ENCODE results near the gene MTCH1.

MTCH1 gene, protein sequence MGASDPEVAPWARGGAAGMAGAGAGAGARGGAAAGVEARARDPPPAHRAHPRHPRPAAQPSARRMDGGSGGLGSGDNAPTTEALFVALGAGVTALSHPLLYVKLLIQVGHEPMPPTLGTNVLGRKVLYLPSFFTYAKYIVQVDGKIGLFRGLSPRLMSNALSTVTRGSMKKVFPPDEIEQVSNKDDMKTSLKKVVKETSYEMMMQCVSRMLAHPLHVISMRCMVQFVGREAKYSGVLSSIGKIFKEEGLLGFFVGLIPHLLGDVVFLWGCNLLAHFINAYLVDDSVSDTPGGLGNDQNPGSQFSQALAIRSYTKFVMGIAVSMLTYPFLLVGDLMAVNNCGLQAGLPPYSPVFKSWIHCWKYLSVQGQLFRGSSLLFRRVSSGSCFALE

GRCh38 chr6:36985808-36986703 lies at the start of gene MTCH1:
TSS of gene MTCH1 (minus strand) at chr6:36986196. CDS start at chr6:36986173, 23 bp downstream.
- peak; percentile 75 to 77 for DNase-seq (ENCODE audit: low read depth in 2 of 2)

- DNase-seq (ENCODE audit: low read depth in 2 of 2) = no peak
Measured at GRCh38 chr6:37033819-37034795, 48.1 kb upstream of the MTCH1 start.

DNA sequence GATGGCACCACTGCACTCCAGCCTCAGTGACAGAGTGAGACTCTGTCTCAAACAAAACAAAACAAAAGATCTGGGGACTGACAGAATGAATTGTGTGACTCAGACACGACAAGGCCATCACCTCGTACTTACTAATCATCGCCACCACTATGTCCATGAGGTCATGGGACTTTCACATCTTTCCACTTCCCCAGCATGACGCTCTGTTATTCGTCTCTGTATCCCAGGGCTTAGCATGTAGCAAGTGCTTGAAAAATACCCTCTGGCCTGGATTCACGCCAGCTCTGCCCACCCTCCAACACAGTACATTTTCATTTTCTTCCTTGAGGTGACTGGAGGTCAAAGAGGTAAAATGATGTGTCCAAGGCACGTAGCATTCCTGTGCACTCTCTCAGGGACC lies 47.3 kb upstream of the MTCH1 start:
- DNase-seq (ENCODE audit: low read depth in 2 of 2) = peak in 1 of 2 experiments; percentile 52

DNA sequence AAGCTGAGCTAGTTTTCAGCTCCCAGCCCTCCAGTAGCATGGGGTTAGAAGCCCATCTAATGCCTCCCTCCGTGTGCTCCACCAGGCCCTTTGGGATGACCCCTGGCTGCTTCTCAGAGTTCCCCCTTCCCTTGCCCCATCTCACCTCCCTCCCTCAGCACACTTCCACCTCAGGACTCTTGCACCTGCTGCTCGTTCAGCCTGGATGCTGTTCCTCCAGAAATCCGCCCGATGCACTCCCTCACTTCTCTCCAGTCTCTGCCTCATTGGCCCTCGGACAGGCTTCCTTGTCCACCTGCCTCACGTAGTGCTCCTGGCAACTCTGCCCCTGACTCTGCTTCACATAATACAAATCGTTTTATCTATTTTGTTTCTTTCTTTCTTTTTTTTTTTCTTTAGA lies 46.2 kb upstream of the MTCH1 start:
- no peak for DNase-seq (ENCODE audit: low read depth in 2 of 2)

DNA sequence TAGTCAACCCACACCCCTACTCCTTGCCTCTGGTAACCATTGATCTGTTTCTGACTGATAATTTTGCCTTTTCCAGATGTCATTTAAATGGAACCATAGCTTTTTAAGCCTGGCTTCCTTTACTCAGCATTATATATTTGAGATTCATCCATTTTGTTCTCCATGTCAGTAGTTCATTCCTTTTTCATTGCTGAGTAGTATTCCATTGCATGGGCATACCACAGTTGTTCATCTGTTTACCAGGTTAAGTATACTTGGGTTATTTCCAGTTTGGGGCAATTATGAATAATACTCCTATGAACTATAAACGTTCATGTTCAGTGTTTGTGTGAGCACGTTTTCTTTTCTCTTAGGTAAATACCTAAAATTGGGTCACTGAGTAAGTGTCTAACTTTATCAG lies 44.6 kb upstream of the MTCH1 start:
- no peak for DNase-seq (ENCODE audit: low read depth in 2 of 2)

DNA sequence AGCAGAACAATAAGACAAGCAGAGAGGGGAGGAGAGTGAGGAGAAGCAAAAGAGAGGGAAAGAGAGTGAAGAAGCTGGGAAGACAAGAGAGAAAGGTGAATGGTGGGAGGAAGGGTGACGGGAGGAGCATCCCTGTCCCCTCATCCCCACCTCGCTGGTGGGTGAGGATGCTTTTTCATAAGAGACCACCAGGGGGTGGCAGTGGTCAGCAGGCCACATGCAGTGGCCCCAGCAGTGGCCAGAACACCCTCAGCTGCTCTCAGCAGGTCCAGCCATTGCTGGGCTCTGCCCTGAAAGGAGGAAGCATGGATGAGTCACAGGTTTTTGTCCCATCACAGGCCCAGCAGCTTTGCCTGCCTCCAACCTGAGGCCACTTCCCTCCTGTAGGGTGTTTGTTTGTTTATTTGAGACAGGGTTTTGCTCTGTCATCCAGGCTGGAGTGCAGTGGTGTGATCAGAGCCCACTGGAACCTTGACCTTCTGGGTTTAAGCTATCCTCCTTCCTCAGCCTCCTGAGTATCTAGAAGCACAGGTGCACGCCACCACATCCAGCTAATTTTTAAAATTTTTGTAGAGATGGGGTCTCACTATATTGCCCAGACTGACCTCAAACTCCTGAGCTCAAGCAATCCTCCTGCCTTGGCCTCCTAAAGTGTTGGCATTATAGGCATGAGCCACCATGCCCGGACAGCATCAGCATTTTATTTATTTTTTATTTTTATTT lies 43.4 kb upstream of the MTCH1 start:
- DNase-seq (ENCODE audit: low read depth in 2 of 2) = no peak

GRCh38 chr6:37027811-37028469 lies 41.9 kb upstream of the MTCH1 start:
- no peak for DNase-seq (ENCODE audit: low read depth in 2 of 2)

DNA sequence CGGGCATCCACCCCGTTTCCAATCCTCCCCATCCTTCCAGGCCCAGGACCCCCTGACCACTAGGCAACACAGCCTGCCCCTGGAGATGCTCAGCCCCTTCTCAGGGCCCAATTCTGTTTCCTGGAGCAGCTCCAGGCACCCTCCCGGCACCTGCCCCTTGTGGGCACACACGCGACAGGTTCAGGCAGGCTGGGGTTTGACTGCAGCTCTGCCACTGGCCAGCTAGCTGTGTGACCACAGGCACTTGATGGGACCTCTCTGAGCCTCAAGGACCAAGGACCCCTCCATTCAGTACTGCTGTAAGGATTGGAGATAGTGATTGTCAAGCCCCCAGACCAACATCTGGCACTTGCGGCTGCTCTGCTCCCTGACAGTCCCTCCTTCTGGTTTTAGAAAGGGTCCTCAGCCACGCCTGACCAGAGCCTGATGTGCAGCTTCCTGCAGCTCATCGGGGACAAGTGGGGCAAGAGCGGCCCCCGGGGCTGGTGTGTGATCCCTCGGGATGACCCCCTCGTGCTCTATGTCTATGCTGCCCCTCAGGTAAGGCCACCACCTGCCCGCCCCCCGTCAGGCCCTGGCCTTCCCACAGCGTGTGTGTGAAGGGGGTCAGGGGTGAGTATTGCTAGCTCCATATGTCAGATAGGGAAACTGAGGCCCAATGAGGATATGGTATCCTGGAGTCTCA lies 41.2 kb upstream of the MTCH1 start:
- no peak for DNase-seq (ENCODE audit: low read depth in 2 of 2)

DNA sequence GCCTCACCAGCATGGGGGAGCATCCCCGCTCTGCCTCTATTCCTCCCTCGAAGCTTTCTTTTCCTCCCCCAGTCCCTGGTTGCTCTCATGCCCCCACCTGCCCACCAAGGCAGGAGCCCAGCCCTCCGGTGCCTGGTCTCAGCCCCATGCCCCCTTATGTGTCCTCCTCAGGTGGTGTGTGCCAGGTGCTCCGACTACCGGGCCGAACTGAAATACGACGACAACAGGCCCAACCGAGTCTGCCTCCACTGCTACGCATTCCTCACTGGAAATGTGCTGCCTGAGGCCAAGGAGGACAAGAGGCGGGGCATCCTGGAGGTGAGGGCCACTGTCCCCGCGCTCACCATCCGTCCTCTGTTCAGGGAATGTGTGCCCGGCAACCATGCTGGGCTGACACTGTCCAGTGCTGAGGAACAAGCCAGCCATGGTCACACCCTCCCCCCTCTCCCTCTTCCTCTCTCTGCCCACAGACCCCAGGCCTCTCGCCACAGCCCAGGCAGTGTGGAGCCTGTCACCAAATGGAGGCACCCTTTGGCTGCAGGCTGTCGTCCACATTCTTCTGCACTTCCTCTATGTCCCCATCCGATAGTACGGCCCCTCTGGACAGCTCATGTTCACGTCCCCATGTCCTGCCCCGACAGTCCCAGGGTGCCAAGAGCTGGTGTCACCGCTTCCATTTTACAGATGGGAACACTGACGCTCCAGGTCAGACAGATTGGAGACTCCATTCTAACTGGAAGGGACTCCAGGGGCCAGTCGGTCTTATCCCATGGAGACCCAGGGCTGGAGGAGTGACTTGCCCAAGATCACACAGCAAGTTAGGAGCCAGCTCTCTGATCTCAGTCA lies 39.8 kb upstream of the MTCH1 start:
- no peak for DNase-seq (ENCODE audit: low read depth in 2 of 2)

DNA sequence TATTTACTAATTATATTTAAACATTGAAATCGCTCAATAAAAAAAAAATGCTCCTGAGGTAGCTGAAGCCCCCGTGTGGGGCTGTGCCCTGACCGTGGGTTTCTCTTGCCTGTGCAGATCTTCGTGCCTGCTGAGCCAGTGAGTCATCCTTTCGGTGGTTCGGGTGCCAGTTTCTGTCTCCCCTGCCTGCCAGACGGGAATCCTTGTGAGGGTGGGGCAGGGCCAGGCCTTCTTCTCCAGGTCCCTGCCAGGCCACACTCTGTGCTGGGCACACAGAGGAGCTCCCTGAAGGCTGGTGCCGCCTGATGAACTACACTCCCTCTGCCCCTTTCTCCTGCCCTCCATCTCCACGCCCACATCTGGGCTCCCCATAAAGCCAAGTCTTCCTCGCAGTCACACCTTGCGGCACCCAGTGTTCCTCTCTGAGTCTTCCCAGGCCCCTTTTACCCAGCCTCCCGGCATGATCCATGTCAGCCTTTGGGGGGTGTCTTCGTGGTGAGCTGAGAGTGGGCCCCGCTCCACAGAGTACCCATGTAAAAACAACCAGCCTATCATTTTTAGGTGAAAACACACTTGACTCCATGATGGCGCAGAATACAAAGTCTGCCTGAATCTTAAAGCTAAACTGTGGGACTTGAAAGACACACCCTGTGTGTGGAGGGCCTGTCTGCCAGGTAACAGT lies 38.8 kb upstream of the MTCH1 start:
- peak in 1 of 2 experiments; percentile 52 for DNase-seq (ENCODE audit: low read depth in 2 of 2)

DNA sequence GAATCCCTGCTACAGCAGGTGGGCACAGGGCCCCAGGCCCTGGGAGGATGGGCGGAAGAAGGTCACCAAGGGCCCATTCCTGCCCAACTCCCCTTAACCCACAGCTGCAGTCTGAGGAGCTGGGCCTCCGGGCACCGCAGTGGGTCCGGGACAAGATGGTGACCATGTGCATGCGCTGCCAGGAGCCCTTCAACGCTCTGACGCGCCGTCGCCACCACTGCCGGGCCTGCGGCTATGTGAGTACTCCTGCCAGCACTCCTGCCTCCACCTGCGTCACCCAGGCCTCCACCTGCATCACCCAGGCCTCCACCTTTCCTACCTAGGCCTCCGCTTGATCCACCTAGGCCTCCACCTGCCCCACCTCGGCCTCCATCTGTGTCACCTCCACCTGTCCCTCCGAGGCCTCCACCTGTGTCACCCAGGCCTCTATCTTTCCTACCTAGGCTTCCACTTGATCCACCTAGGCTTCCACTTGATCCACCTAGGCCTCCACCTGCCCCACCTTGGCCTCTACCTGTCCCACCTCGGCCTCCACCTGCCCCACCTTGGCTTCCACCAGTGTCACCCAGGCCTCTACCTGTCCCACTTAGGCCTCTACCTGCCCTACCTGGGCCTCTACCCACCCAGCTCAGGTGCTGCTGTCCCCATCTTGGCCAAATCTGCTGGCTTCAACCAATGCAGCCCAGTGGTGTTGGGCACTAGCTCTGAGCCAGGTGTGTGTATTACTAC lies 36.3 kb upstream of the MTCH1 start:
- no peak for DNase-seq (ENCODE audit: low read depth in 2 of 2)

DNA sequence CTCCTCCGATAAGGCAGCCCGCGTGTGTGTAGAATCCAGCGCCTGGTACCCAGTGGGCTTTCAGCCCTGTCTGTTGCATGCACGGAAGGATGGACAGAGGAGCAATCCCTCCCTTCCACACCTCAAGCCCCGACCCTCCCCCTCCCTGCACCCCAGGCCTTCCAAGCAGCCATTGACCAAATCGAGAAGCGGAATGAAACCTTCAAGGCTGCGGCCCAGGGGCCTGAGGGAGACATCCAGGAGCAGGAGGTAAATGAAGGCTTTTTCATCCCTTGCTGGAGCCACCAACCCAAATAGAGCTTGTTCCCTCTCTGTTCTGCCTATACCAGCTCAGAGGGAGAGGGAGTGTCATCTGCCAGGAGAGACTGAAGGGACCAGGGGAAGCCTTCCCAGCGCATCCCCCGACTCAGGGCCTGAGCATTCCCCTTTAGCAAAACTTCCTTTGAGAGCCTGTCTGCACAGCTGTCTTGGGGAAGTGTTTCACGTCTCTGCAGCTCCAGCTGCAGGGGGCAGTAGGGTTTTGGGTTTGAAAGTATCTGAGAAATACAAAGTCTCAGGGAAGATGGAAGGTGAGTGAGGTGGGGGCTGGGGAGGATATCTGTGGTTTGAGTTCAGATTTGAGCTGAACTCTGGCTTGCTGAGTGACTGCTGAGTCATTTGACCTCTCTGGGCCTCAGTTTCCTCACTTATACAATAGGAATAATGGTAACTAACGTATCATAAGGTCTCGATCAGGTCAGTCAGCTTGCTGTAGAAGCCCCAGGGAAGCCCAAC lies 35.5 kb upstream of the MTCH1 start:
- DNase-seq (ENCODE audit: low read depth in 2 of 2) = peak in 1 of 2 experiments; percentile 70

- DNase-seq (ENCODE audit: low read depth in 2 of 2) = no peak
Measured at GRCh38 chr6:37020812-37021211, 34.8 kb upstream of the MTCH1 start.

DNA sequence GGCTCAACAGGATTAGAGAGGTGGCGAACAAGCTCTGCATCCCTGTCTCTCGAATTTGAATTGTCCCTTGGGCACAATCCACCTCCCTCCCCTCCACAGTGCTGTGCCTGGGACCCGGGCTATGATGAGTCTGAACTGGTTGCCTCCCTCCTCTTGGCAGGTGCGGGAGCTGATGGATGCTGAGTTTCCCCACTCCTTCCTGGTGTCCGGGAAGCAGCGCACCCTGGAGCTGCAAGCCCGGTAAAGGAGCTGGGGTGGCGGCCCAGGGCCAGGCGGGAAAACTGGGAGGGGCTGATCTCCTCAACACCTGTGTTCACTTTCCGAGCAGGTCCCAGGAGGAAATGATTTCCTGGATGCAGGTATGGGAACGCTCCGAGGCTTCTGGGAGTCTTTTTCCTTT lies 34.4 kb upstream of the MTCH1 start:
- no peak for DNase-seq (ENCODE audit: low read depth in 2 of 2)

DNA sequence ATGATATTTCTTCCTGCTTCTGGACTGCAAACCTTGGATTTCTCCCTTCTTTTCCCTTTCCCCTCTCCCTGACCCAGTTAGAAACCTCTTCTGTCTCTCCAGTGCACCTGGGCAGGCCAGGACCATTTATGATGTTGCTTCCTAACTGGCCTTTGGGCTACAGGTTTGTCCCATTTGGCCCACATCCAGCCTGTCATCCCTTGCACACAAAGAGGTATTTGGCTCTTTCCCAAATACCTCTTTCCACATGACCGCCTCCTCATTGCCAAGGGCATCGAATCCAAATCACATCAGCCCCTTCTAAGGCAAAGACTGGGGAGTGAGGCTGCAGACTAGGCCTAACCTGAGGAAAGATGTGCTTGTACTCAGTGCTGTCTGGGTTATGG lies 33.1 kb upstream of the MTCH1 start:
- DNase-seq (ENCODE audit: low read depth in 2 of 2) = no peak

- DNase-seq (ENCODE audit: low read depth in 2 of 2) = peak; percentile 76 to 89
Measured at GRCh38 chr6:37018198-37019064, 32.4 kb upstream of the MTCH1 start.

Measured in stimulated activated CD4-positive, alpha-beta T cell treated with anti-CD3 and anti-CD28 coated beads, Interleukin-12 subunit alpha, Interleukin-12 subunit beta, amount 100 ng/mL, for 24 hours (primary cell).